Activated T-cell treated with anti-CD3 and anti-CD28 coated beads, Interleukin-2, amount 50 U/mL, for 1 hour (primary cell): ENCODE measurements around the gene C1orf116.
A peak's percentile ranks its signal among the peaks of the same experiment; 100 is the strongest.
"Not testable (repeated sequence)": the region's sequence is repeated elsewhere in the genome, so short reads cannot be mapped to it uniquely, and the experiment has no call there.

Experiments
- DNase-seq: peaks from one replicate; pipeline ENCODE4 v3.0.0-alpha.2; 2020

Gene C1orf116

GRCh38 chr1:207058878-207059867 is 26.6 kb upstream of the C1orf116 start:
- DNase-seq, result no peak

DNA sequence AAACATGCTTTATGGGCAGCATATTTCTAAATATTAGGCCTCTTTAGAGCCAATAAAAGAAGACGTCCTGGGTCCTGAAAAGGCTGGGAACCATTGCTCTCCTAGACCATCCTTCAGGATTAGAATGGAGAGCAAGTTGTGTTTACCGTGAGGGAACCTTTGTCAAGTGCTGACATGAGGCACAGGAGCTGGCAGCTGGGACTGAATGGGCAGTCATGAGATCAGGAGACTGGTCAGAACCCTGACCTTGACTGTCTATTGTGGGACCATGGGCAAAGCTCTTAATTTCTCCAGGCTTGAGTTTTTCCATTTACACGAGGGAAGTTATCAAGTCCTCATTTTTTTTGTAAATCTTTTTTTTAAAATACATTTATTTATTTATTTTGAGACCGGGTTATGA is 25.7 kb upstream of the C1orf116 start:
- DNase-seq, result no peak

- DNase-seq, result no peak
These were observed 24.1 kb upstream of the C1orf116 start for GRCh38 chr1:207056673-207057072.

- no peak for DNase-seq
These were observed 22.9 kb upstream of the C1orf116 start for GRCh38 chr1:207055386-207056001.

- no peak for DNase-seq
These were observed 21.9 kb upstream of the C1orf116 start for GRCh38 chr1:207054491-207054890.

GRCh38 chr1:207052911-207053769 is 20.6 kb upstream of the C1orf116 start, which contains the start of gene PFKFB2:
PFKFB2 (plus strand) TSS chr1:207053275; CDS start chr1:207054718, 1,443 bp downstream.
- DNase-seq, result peak; percentile 96

GRCh38 chr1:207051191-207051943 is 18.8 kb upstream of the C1orf116 start, which contains the start of gene YOD1:
YOD1 (minus strand) TSS chr1:207051208; CDS start chr1:207051030, 178 bp downstream.
- no peak for DNase-seq

GRCh38 chr1:207050480-207051190 is 18.1 kb upstream of the C1orf116 start:
- DNase-seq, result peak; percentile 89

DNA sequence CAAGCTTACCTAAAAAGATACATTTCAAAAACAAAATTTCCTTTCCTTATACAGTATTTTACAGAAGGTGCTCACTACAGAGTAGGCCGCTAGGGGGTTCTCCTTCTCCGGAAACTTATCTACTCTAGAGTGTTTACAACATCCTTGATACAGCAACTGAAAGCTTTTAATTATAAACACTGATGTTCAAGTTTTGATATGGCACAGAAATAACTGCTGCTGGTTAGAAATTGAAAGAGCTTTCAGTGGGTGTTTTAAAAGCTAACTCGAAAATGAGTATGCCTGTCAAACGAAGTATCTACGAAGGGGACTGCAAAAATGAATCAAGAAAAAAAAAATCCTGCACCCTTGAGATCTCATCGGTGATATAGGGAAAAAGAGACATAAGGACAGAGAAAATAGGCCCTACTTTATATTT is 17.4 kb upstream of the C1orf116 start:
- DNase-seq, result no peak

- no peak for DNase-seq
These were observed 17.0 kb upstream of the C1orf116 start for GRCh38 chr1:207049514-207049913.

DNA sequence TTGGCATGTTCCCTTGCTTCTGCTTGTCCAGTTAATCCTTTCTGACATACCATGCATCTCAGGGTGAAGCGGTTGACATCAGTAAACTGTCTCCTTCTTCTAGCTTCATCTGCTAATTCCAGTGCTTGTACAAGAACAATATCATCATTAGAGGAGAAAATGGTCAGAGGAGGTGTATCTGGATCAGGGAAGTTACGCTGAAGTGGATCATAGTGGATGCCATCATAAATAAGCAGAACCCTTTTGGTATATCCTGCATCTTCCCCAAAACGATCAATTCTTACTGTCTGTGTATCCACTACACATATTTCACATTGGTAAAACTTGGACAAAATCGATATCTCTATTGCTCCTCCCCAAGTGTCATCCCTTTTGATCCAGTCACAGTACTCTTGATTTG is 16.5 kb upstream of the C1orf116 start:
- DNase-seq, result no peak

DNA sequence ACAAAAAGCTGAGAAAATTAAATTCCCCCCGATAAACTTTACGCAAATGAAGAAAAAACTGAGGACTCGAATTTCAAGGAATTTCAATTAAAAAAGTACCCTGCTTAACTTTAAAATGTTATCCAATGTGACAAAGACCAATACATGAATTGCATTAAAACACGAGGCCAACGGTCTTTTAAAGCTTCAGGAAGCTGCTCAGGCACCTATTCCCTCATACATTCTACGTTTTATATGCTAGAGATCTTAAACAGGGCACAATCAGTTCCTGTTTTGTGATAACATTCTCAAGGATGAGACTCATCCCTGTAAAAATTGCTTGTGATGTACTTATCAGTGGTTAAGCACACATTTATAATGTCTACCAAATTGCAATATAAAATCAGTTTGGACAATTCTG is 15.5 kb upstream of the C1orf116 start:
- no peak for DNase-seq

GRCh38 chr1:207047505-207047904 is 14.9 kb upstream of the C1orf116 start:
- no peak for DNase-seq

GRCh38 chr1:207045453-207045852 is 12.9 kb upstream of the C1orf116 start:
- no peak for DNase-seq

- not testable (repeated sequence) for DNase-seq
These were observed 8.8 kb upstream of the C1orf116 start for GRCh38 chr1:207041397-207041796.

DNA sequence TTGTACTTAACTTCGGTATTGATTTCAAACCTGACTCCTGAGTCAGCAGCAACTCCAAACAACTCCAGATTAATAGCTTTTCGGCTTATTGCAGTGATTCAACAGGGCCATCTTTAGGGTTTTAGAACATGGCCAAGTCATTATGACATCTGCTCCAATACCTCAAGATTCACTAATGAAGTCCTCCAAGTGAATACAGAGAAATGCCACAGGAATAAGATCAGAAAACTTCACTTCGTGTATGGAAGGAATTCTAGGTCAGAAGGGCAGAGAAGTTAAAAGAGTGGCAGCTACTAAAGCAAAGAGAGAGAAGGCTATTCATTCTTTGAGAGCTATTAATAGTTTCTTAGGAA is 7.6 kb upstream of the C1orf116 start:
- DNase-seq, result no peak

DNA sequence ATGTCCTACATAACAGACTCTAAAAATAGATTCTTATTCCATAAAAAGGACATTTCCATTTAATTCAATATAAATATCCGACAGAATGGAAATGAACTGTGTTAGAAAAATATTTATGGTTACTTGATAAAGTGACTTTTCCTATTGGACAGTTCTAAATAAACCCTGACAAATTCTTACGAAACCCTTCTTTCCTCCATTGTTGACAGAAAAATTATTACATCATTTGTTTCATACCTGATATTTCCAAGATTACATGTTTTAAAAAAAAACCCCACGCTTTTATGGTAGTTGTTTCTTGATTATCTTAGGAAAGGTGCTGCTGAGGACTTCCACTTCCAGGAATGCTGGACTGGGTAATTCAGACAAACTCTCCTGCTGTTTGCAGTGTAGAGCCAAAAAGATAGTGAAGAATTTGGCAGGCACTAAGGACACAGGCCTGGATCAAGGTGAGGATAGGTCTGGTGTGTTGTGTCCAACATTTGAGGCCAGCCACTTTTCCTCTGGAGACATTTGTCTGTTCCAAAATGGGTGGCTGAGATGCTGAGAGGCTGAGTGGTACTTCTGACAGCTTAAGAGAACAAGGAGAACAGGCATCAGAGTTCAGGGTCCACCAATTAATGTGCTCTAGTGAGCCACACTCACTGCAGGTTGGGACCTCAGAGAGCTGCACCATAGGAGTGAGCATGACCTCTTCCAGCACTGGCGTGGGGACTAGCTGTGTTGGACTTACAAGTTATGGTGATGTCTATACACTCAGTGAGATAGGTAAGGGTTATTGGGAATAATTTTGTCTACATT is 7.0 kb upstream of the C1orf116 start:
- DNase-seq, result no peak

DNA sequence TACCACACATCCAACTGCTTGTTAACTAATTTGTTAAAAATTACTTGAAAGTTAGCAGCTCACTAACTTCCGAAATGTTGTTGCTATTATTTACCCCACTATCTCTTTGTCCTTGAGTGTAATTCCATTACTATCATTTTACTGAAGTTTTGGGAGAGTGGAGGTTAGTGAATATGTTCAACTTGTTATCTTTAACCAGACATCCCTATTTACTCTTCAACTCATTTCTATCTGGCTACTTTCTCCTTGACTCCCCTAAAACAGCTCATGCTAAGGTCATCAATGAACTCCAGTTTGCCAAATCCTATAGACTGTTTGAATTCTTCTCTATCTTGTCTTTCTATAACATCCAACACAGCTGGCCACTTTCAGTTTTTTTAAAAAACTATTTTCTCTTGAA is 4.3 kb upstream of the C1orf116 start:
- no peak for DNase-seq

DNA sequence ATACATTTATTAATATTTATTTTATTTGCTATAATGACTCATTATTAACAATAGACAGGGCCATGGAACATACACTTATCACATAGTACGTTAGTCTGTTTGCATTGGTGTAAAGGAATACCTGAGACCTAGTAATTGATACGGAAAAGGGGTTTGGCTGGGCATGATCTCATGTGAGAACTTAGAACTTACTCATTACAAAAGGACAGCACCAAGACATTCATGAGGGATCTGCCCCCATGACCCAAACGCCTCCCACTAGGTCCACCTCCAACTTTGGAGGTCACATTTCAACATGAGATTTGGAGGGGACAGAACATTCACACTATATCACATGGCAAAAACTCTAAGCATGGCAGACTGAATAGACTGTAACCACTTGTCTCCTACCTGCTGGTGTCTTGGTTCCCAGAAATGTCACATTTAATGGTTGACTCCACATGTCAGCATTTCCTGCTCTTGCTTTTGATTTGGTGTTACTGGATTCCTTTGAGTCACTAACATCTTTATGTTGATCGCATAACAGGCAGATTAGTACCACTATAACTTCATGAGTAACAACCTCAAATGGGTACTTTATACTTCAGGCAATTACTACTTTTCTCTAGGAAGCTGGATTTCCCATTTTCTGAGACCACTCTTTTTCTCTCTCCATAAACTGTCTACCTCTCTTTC is 3.5 kb upstream of the C1orf116 start:
- no peak for DNase-seq

DNA sequence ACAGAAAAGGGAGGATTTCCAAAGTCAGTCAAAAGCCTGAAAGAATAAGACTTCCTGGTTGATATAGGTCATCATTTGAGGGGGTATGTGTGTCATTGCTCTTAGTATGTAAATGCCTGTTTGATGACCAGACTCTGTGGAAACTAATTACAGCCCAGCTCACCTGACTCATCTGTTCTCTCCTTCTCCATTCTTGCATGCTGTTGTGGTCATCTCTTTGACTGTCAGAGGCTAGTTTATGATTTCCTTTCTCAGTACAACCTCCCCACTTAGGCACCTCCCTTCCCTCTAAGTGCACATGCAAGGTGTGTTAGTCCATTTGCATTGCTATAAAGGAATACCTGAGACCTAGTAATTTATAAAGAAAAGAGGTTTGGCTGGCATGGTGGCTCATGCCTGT is 2.4 kb upstream of the C1orf116 start:
- DNase-seq, result no peak
